ENCODE results near the gene SMURF2. TPM values are rescaled to one million over a fixed set of nuclear protein-coding genes. Genes with fewer than 3 reads are reported as not detected.

The SMURF2 gene
- 135 and 520 TPM in 2 replicates for total RNA-seq

DNA sequence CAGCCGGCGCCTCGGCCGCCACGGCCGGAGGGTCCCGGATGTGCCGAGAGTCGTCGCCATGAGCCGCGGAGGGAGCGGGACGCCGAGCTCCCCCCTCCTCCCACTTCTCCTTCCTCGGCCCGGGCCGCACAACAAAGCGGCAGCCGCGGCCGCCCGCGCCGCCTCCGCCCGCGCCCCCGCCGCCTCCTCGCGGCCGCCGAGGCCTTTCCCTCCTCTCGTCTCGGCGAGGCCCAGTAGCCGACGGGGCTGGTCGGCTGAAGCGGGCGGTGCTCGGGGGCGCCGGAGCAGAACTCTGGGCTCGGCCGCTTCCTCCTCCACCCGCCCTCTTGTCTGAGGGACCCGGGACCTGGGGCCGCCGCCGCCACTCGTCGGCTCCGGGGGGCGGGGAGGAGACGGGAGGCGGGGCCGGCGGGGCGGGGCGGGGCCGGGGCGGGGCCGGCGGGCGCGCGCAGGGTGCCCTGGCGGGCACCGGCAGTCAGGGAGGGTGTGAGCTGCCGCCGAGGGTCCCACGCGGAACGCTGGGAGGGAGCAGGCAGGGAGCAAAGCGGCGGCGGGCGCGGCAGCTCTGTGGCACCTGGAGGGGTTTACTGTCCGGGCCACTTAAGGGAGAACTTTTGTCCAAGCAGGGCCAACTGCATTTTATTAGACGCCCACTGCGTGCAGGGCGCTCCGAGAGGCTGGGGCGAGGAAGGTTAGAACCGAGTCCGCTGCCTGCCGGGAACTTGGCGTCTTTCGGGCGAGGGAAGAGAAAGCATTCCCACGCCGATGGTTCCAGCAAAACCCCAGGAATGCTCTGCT is at the start of gene SMURF2:
SMURF2 (minus strand) TSS at position 332 of the 798 bp plus-strand sequence. CDS start 427 bp downstream, outside the sequence.

DNA sequence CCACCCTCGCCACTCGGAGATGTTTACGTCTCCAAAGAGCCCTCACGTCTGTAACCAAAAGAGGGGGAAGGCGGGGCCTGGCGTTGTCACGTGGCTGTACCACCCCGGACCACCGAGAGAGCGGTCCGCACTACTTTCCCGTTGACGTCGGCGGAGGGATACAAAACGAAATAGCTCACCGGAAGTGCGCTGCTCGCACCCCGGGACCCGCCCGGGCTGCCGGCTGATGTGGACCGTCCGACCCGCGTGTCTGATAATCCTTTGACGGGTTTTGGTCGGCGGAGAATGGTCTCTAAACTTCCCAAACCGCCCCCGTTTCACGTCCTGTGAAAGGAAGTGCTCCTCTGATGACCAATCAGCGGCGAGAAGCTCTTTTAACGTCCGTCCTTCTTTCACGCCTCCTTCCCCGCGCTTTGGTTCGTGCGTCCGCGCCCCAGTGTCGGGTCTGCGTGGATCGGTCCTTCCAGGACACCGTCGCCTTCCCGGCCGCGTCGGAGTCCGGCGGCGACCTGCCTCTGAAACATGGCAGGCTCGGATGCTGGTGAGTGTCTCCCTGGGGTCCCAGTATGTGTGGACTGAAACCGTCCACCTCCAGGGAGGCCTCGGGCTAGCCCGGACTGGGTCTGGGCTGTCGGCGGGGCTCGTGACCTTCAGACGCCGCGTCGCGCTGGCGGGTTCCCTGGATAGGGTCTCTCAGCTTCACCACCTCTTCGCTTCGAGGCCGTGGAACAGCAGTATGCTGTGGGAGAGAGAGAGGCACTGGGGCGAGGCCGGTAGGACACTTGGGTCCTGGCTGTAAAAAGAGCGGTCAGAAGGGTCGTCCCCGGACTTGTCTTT is 155.3 kb downstream of the SMURF2 start, which contains the start of gene CEP95:
CEP95 (plus strand) TSS at position 402 of the 837 bp plus-strand sequence; CDS start at position 523, 121 bp downstream.

DNA sequence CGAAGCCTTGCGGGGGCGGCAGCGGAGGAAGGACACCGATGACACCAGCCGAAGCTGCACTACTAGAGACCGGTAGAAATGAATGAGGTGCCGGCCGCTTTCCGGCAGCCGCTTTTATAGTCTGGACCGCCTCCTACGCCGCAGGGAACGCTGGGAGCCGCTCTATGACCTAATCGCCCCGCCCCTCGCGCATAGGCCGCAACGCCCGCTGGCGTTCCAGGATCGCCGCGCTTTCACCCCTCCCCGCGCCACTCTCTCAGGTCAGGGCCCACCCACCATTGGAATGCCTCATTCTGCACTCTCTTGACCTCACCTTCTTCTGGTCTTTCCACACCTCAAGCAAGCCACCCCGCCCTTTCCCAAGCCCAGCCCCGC is 155.9 kb downstream of the SMURF2 start, which contains the start of gene DDX5:
DDX5 (minus strand) TSS at position 89 of the 375 bp plus-strand sequence. CDS start 170 bp downstream, outside the sequence.

DNA sequence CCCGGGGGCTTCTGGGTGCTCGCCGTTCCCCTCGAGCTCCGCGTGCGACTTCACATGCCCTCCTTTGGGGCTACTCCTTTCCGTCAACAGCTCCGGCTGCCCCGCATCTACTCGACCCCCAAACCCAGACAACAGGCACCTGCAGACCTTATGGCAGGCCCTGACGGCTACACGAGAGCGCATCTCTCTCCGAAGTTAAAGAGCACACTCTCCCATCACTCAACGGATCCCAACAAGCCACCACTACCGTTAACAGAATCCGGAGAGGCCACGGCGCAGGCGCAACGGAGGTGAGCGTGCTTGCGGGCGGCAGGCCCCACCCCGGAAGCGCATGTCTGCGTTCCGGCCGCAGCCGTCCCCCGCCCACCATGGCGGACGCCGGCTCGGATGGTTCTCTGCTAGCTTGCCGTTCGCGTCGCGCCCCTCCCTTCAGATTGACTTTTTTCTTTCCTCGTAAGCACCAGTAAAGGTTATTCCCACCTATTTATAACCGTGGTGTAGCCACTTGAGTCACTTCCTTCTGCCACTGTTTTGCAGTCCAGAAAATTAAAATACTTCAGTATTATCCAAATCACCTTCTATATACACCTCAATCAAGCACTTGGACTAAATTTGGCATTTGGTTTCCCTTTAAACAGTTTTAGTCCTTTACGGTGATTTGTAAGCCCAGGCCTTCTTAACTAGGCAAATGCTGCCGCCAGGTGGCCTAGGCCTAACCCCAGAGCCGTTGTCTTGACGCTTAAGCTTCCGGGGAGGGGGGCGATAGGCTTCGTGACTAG is 165.1 kb downstream of the SMURF2 start, which contains the start of gene POLG2:
POLG2 (minus strand) TSS at position 269 of the 779 bp plus-strand sequence; CDS start at position 183, 86 bp downstream.

Small RNAs within 50 kb of the gene (small RNA-seq; reads per million reads assigned to genes)
- gene AC009994.1 (ENCODE audit: low replicate concordance): 0.10 reads per million

Other genes starting within 250 kb of the SMURF2 start
- gene MILR1, start 213.2 kb downstream of the SMURF2 start, total RNA-seq: 10.7 and 21.6 TPM in 2 replicates
- gene POLG2, start 165.3 kb downstream of the SMURF2 start, total RNA-seq: 4.2 and 10.5 TPM in 2 replicates
- gene DDX5, start 156.0 kb downstream of the SMURF2 start, total RNA-seq: 310 and 364 TPM in 2 replicates
- gene CEP95, start 155.3 kb downstream of the SMURF2 start, total RNA-seq: 20.9 and 34.4 TPM in 2 replicates

All from placental pericyte (primary cell).